HEK293 (cell line): ENCODE results near the gene KIAA1671.

Experiments used
- CTCF ChIP-seq: fragments of 450-650 bp; formaldehyde crosslinking; IDR thresholded peaks from 2 replicates; pipeline ENCODE4 v1.5.1; 2016; ENCODE audit warnings: missing biosample characterization, missing genetic modification characterization
- SP2 ChIP-seq: fragments of 450-650 bp; formaldehyde crosslinking; IDR thresholded peaks from 2 replicates; pipeline ENCODE4 v1.5.1; 2016; ENCODE audit warnings: missing biosample characterization, missing genetic modification characterization
- ZBTB26 ChIP-seq: fragments of 450-650 bp; formaldehyde crosslinking; optimal IDR thresholded peaks from 2 replicates; pipeline ENCODE3; 2016; ENCODE audit warnings: missing biosample characterization, mild to moderate bottlenecking, missing genetic modification characterization
- ZBTB7A ChIP-seq: fragments of 450-650 bp; formaldehyde crosslinking; IDR thresholded peaks from 2 replicates; pipeline ENCODE4 v1.5.1; 2016; ENCODE audit warnings: low read depth, missing biosample characterization, missing genetic modification characterization
- ZFP41 ChIP-seq: fragments of 450-650 bp; formaldehyde crosslinking; IDR thresholded peaks from 2 replicates; pipeline ENCODE4 v1.5.1; 2016; ENCODE audit warnings: missing biosample characterization, missing genetic modification characterization, borderline replicate concordance
- ZFP69B ChIP-seq: fragments of 450-650 bp; formaldehyde crosslinking; IDR thresholded peaks from 2 replicates; pipeline ENCODE4 v1.5.1; 2016; ENCODE audit warnings: missing biosample characterization, missing genetic modification characterization
- ZNF223 ChIP-seq: fragments of 450-650 bp; formaldehyde crosslinking; IDR thresholded peaks from 2 replicates; pipeline ENCODE4 v1.5.1; 2016; ENCODE audit warnings: missing biosample characterization, missing genetic modification characterization
- ZNF426 ChIP-seq: fragments of 450-650 bp; formaldehyde crosslinking; IDR thresholded peaks from 2 replicates; pipeline ENCODE4 v1.5.1; 2017; ENCODE audit warnings: missing biosample characterization, missing genetic modification characterization, mild to moderate bottlenecking, inconsistent platforms, moderate library complexity
- ZNF510 ChIP-seq: fragments of 450-650 bp; formaldehyde crosslinking; IDR thresholded peaks from 2 replicates; pipeline ENCODE4 v1.5.1; 2018; ENCODE audit warnings: mild to moderate bottlenecking, missing genetic modification characterization, missing biosample characterization; ENCODE audit not compliant: insufficient replicate concordance
- TF ChIP-seq, protein P1 (sequence below): fragments of 450-650 bp; formaldehyde crosslinking; conservative IDR thresholded peaks from 2 replicates; pipeline ENCODE4 v1.5.1; 2016; ENCODE audit warnings: low read depth, missing biosample characterization, missing genetic modification characterization

GRCh38 chr22:24969560-24970301 is 17.2 kb downstream of the KIAA1671 start:
- TF ChIP-seq CTCF (tag by site-specific recombination) (no peak), SP2 (no peak), ZFP69B (tag by site-specific recombination) (no peak), ZNF223 (no peak), ZBTB7A (tag by site-specific recombination) (no peak), ZFP41 (tag by site-specific recombination) (no peak), ZNF510 (no peak), ZNF426 (tag by site-specific recombination) (no peak), ZBTB26 (tag by site-specific recombination) (no peak)
- TF ChIP-seq, protein P1, sequence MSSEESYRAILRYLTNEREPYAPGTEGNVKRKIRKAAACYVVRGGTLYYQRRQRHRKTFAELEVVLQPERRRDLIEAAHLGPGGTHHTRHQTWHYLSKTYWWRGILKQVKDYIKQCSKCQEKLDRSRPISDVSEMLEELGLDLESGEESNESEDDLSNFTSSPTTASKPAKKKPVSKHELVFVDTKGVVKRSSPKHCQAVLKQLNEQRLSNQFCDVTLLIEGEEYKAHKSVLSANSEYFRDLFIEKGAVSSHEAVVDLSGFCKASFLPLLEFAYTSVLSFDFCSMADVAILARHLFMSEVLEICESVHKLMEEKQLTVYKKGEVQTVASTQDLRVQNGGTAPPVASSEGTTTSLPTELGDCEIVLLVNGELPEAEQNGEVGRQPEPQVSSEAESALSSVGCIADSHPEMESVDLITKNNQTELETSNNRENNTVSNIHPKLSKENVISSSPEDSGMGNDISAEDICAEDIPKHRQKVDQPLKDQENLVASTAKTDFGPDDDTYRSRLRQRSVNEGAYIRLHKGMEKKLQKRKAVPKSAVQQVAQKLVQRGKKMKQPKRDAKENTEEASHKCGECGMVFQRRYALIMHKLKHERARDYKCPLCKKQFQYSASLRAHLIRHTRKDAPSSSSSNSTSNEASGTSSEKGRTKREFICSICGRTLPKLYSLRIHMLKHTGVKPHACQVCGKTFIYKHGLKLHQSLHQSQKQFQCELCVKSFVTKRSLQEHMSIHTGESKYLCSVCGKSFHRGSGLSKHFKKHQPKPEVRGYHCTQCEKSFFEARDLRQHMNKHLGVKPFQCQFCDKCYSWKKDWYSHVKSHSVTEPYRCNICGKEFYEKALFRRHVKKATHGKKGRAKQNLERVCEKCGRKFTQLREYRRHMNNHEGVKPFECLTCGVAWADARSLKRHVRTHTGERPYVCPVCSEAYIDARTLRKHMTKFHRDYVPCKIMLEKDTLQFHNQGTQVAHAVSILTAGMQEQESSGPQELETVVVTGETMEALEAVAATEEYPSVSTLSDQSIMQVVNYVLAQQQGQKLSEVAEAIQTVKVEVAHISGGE (tag by site-specific recombination) = no peak
